Endometrial microvascular endothelial cells (primary cell): Measurements from ENCODE around the gene PSMB5. TPM values are rescaled to one million over a fixed set of nuclear protein-coding genes. Genes with fewer than 3 reads are reported as not detected.

Source experiments
- in situ Hi-C: cut with HindIII; loops from 2 replicates; pipeline ENCODE4 v1.10.0; 2017; ENCODE audit warnings: low sequenced_read_pairs, low pct_unique_long_range_greater_than_20kb; ENCODE audit errors: inconsistent ontology term
- total RNA-seq: library from RNA; depleted of rRNA; stranded (reverse); fragments of >200 nt; gene quantifications from one replicate; pipeline ENCODE4 v1.2.3, GENCODE V29; 2015; ENCODE audit errors: inconsistent ontology term

Gene PSMB5
- total RNA-seq, 1 donor from 2014 or later, result 352 TPM

DNA sequence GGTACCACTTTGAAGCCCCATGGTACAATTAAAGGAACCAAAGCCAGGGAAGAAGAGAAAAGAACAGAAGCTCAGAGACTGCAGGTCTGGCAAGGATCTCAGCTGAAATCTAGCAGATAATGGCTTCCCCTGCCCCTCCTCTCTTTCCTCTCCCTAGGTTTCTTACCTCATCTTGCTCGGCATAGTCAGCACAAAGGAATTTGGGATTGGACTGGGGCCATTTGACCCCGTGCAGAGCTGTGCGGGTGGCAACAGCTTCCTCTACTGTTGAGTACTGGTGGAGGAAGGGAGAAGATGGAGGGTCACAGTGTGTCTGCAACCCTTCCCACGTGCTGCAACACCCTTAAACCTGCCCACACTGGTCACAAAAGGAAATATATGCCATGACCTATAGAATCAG, 27.3 kb upstream of the PSMB5 start:
- in situ Hi-C loops, result no loop called here

DNA sequence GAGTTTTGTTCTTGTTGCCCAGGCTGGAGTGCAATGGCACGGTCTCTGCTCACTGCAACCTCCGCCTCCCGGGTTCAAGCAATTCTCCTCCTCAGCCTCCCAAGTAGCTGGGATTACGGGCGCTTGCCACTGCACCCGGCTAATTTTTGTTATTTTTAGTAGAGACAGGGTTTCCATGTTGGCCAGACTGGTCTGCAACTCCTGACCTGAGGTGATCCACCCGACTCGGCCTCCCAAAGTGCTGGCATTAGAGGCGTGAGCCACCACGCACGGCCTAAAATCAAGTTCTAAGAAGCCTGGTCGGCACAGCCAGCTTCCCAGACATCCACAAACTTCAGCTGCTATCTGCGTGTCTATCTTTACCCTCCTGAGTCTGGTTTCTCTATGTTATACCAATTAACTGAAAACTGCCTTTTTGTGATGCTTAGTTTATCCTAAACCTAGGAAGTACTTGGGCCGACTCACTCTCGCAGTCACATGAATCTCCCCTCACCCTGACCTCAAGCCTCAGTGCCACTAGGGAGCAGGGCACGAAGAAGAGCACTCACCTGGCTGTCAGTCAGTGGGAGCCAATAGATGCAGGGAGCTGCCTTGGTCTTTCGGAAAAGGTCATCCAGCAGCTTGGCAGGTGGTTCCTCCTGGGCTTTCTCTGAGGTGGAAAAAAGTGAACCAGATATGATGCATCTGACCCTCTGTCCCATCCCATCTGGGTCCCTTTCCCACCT, 26.0 kb upstream of the PSMB5 start:
- in situ Hi-C loops, result no loop called here

DNA sequence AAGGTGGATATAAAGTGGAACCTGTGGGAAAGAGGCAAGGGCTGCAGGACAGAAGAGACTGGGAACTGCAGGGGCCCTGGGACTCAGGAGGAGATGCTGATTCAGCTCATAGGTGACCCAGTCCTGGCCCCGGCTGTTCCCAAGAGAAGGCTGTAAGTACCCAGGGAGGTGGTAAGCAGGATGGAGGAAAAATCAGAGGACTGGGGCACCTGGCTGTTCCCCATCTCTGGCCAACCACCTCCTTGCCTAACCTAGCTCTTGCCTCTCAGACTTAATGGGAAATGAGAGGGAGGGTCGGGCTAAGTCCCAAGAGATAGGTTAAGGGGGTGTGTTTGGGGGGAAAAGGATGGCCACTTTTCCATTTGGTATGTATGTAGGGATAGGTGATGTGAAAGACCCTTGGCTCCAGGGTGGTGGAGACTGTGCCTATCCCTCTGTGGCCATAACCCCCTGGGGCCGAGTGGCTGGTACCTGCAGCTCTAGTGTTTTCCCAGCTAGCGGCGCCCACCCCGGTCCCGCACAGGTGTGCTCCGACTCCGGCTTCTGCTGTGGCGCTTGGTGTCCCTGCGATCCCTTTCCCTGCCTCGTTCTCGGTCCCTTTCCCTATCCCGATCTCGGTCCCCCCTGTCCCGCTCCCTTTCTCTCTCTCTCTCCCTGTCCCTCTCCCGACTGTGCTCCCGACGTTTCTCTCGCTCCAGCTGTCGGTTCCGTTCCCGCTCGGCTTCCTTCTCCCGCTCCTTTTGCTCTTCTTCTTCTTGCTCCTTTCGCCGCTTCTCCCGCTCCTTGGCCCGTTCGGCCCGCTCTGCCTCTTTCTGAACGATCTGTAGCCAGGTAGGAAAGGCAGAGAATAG, 24.2 kb upstream of the PSMB5 start:
- in situ Hi-C loops, result no loop called here

DNA sequence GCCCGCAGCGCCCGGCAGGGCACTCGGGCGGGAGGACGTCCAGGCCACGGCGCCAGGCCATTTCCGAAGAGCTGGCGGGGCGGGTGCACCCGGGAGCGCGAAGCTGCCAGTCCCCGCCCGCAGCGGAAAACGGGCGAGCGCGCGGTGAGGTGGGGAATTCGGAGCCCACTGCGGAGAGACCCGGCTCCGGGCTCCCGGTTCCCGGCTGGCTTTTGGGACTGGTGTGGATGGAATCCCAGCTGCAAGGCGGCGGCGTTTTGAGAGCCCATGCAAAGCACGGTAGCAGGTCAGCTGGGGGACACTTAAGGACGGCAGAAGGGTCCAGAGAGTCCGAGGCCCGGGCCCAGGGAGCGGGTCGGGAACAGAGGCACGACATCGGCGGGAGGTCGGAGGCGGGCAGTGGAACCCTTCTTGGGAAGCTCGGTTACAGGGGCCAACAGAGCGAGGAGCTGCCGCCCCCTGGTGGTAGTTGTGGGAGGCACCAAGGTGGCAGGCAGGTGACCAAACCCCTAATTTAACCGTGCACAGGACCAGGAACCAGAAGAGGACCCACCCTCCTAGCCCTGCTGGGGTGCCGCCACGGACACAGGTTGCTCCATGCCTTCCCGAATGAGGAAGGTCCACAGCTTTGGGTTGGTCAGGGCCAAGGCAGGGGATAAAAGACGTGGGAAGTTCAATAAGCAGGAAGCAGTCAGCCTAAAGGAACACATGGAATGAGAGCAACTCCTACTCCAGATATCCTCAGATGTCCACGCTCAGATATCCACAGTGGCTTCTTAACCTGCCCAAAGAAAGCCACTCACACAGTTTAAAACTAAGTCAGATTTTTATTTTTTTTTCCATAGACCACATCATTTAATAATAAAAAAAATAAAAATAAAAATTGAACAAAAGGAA, 23.3 kb upstream of the PSMB5 start:
- in situ Hi-C loops, result no loop called here

DNA sequence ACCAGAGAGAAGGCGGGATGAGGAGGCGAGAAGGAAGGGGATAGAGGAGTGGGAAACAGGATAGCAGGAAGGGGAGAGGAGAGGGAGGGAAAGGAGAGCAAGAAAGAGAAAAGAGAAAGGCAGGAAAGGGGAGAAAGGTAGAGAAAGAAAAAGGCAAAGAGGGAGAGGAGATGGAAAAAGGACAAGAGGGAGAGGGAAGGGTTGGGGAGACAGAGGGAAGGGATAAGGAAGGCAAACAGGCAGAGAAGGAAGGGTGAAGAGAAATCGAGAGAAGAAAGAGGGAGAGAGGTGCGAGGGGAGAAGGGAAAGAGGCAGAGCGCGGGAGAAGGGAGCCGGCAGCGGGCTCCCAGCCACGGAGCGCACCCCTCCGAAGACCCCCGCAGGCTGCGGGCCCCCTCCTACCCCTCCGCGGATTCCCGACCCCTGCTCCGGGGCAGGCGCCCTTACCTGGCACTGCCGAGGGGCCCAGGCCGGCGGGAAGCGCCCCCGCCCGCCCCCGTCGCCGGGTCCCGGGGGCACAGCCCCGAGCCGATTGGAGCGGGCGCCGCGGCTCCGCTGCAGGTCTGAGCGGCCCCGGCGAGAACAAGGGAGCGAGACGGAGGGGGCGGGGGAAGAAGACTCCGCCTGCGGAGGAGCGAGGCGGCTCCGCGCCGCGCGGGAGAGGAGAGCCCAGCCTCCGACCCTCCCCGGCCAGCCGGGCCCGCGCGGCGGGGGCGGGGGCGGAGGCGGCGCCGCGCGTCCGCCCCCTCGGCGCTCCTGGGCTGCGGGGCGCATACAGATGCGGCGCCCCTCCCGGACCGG, 22.5 kb upstream of the PSMB5 start, which contains the start of gene CDH24:
Gene CDH24 (minus strand): TSS at position 565 of the 801 bp plus-strand sequence. CDS start 1,787 bp downstream, outside the sequence.
- in situ Hi-C loops, result no loop called here

DNA sequence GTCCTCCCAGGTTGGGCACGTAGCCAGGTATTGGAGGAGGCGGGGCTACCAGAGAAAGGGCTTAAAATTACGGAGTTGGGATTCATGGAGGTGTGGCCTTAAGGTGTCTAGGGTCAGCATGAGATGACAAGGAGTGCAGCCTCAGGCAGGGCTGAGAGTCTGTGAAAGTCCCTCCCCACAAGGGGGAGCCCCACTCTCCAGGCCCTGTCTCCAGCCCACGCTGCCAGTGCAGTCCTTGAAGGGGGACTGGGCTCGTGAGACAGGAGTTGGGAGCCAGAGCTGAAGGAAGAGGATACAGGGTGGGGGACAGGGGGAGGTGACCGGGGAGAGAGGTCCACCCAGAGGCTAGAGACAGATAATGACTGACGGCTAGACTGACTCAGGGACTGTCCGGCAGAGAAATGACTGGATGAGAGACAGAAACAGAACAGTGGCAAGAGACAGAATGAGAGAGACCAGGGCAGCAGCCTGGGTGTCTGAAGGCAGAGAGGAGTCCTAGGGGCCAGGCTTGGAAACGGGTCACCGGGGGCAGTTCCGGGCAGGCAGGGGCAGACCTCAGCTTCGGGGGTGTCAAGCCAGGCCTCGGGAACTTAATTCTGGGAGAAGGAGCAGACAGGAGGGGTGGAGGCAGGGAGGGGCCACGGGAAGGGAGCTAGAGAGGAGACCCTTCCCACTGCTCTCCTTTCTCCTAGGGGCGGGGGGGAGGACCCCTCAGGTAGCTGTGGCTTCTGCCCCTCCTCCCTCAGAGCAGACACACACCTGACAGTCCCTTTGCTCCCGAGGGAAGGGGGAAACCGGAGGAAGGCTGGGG, 21.6 kb upstream of the PSMB5 start:
- in situ Hi-C loops, result no loop called here

DNA sequence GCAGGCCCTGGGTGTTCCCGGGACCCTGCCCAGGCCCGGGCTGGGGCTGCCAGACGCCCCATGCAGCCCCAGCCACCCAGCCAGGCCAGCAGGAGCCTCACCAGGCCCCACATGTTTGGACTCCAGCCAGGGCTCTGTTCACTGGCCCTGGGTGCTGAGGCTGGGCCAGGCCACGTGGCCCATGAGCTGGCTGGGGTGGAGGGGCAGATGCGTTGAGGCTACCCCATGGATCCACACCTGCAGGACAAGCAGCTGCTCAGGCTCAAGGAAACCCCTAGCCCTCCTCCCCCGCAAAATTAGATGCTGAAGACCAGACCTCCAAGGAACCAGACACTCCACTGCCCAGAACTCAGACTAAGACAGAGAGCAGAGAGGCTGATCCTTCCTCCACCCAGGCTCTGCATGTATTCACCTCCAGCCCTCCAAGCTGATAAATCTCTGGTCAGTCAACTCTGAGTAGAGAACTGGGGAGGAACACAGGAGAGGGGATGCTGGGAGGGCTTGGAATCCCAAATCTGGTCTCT, 21.0 kb upstream of the PSMB5 start:
- in situ Hi-C loops, result no loop called here

DNA sequence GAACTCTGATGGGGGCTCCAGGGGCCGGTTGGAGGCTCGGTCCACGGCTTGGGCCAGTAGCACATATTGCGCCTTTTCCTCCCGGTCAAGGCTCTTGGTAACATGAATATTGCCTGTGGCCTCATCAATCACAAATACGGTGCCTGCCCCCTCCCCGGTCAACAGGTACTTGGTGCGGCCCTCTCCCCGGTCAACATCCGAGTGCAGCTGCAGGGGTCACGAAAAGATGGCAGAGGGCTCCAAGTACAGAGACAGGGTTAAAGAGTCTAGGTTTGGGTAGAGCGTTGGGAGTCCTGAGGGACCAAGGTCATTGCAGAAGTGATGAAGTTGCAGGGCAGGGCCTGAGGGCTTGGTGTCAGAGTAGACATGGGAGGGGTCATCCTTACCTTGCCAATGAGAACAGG, 20.4 kb upstream of the PSMB5 start:
- in situ Hi-C loops, result no loop called here

DNA sequence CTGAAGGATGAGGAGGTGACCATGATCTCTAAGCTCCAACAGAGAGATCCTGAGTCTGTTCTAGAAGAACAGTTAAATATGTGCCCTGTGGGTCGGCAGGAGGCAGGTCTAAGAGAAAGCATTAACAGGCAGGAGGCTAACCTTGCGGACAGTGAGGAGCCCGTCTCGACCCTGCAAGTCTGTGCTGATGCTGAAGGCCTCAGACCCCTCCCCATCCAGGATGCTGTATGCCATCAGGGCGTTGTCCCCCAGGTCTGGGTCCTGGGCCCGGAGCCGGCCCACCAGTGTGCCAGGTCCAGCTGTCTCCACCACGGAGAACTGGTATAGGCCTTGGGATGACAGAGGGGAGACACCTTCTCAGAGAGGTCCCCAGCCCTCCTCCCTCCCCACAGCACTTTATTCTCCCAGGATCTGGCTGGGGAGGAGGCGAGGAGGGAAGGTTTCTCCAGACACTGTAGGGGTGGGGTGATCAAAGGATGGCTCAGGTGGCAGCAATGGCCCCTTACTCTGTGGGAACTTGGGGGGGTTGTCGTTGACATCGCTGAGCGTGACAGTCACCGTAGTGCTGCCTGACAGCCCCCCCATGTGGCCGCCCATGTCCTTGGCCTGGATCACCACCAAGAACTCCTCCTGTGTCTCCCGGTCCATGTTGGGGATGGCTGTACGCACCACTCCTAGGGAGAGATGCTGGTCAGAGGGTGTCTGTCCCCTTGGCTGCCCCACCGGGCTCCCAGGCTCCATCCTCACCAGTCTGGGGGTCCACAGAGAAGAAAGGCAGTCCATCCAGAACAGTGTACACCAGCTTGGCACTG, 19.5 kb upstream of the PSMB5 start:
- in situ Hi-C loops, result no loop called here

DNA sequence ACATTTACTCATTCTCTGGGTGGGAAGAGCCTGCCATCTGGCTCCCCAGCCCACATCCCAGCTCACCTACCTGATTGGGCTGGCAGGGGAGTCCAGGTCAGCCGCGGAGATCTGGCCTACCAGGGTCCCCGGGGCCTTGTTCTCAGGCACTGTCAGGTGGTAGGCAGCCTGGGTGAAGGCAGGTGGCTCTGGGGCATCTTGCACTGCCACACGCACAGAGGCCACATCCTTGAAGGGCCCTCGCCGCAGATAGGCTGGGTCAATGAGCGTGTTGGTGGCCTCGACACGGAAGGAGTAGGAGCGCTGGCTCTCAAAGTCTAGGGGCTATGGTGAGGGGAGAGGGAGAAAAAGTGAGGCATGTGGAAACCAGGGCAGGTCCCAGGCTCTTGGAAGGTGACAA, 18.7 kb upstream of the PSMB5 start:
- in situ Hi-C loops, result no loop called here

DNA sequence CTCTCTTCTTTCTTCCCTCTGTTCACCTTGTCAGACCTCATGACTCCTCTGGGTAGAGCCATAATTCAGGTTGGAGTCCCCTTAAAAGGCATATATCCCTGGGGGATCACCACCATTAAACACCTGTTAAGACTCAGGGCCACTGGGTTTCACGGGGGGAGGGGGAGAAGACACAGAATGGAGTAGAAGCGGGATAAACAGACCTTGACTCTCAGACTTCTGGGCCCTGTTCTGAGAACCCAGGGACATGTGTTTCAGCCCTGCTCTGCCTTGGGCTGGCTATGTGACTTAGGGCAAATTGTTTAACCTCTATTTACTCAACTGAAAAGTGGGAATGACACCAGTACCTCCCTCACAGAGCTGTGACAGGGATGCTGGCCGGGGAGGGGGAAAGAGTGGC, 18.0 kb upstream of the PSMB5 start:
- in situ Hi-C loops, result no loop called here

DNA sequence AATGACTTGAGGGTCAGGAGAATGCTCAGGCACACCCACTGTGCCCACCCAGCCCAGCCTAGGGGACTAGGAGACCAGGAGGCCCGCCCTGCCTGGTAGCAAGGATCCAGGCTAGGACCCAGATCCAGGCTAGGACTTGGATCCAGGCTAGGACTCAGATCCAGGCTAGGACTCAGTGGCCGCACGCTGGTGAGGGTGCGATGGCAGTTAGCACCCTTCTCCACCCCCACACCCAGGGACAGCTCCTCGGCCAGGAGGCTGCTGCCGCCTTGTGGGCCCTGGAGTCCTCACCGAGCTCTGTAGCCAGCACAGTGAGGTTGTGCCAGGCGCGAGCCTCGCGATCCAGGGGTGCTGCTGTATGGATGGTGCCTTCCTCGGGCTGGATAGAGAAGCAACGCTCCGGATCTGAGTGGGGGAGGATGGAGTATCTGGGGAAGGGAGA, 17.5 kb upstream of the PSMB5 start:
- in situ Hi-C loops, result no loop called here

DNA sequence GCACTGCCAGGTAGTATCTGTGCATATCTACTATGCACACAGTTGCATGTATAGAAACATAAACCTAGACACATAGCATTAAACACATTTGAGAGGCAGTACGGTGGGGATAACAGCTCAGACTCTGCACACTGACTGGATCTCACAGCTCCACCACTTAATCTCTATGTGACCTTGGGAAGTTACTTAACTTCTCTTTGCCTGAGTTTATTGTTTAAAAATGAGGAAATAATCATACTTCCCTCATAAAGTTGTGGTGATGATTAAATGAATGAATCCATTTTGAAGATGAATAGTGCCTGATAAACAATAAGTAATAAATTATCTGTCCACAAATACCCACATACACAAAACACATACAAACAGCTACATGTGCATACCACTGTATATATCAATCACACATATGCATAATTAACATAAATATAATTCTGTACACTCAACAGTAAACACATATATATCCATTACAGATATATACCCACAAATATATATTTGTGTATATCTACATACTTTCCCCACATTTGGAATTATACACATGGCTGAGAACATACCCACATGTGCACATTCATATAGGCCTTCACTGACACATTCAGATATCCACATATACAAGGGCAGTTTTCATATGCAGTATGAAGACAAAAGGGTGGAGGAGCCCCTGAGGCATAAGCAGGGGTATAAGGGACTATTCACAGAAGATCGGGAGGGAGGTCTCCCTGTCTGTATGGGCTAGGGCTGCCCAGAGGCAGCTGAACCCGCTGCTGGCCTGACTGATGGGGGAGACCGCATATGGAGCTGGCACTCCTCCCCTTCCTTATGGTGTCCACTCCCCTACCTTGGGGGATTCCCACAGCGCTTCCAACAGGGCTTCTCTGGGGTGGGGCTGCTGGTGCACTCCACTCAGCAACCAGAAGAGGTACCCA, 16.7 kb upstream of the PSMB5 start:
- in situ Hi-C loops, result no loop called here

DNA sequence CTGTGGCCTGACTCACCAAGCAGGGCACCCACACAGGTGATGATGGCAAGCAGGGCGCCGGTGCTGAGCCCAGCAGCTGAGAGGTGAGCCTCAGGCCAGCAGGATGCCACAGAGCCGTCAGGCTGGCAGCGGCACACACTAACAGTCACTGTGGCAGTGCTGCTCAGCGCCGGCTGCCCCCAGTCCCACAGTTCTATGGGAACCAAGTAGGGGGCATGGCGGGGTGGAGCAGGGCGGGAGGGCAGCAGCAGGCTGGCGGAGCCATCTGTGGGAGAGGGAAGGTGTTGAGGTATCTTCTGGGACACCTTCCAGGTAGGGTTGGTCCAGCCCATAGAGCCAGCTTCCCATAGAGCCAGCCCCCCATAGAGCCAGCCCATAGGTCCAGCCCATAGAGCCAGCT, 14.3 kb upstream of the PSMB5 start:
- in situ Hi-C loops, result no loop called here

DNA sequence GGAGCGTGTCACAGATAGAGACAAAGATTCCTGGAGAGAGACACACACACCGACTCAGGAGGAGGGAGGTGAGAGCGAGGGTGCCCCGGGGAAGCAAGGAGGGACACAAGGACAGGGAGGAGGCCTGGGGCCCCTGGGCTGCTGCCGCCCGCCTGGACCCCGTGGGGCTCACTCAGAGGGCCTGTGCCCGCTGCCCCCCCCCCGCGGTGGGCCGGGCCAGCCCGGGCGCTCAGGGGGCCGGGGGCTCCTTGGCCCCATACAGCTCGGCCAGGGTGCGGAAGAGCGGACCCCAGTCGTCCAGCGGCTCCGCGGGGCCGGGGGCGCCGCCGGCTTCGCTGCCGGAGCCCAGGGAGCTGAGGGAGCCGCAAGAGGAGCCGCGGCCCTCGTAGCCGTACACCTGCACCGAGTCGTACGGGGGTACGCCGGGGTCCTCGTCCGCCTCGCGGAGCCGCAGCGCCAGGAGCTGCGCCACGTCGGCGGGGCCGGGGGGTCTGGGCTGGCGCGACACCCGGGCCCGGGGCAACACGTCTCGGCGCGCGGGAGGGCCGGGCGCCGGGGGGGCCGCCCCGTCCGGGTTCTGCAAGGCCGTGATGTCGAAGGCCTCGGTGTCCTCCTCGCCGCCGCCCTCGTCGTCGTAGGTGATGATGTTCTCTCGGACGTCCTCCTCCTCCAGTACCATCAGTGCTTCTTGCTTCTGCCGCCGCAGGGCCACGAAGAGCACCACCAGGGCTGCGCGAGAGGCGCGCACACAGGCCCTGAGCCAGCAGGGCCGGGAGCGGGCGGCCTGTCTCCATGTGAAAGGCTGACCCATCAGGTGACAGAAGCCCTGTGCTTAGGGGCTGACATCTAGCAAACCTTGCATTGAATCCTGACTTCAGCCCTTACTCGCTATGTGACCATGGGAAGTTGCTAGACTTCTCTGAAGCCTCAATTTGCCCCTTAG, 13.3 kb upstream of the PSMB5 start:
- in situ Hi-C loops, result no loop called here
